ENCODE data around the gene KREMEN1.

The KREMEN1 gene

GRCh38 chr22:29166180-29166579 is 93.3 kb downstream of the KREMEN1 start:
- H3K4me3 ChIP-seq (replicated peaks in 1 of 2; ENCODE audit: low read depth in 2 of 2, low read length in 2 of 2) = no peak overlapping the region
- TF ChIP-seq, protein P1, sequence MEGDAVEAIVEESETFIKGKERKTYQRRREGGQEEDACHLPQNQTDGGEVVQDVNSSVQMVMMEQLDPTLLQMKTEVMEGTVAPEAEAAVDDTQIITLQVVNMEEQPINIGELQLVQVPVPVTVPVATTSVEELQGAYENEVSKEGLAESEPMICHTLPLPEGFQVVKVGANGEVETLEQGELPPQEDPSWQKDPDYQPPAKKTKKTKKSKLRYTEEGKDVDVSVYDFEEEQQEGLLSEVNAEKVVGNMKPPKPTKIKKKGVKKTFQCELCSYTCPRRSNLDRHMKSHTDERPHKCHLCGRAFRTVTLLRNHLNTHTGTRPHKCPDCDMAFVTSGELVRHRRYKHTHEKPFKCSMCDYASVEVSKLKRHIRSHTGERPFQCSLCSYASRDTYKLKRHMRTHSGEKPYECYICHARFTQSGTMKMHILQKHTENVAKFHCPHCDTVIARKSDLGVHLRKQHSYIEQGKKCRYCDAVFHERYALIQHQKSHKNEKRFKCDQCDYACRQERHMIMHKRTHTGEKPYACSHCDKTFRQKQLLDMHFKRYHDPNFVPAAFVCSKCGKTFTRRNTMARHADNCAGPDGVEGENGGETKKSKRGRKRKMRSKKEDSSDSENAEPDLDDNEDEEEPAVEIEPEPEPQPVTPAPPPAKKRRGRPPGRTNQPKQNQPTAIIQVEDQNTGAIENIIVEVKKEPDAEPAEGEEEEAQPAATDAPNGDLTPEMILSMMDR (IDR thresholded peaks at IDR 0.05; ENCODE audit: low read depth, low read length) = no peak
- DNase-seq (ENCODE audit: low read depth in 2 of 2) = no peak

DNA sequence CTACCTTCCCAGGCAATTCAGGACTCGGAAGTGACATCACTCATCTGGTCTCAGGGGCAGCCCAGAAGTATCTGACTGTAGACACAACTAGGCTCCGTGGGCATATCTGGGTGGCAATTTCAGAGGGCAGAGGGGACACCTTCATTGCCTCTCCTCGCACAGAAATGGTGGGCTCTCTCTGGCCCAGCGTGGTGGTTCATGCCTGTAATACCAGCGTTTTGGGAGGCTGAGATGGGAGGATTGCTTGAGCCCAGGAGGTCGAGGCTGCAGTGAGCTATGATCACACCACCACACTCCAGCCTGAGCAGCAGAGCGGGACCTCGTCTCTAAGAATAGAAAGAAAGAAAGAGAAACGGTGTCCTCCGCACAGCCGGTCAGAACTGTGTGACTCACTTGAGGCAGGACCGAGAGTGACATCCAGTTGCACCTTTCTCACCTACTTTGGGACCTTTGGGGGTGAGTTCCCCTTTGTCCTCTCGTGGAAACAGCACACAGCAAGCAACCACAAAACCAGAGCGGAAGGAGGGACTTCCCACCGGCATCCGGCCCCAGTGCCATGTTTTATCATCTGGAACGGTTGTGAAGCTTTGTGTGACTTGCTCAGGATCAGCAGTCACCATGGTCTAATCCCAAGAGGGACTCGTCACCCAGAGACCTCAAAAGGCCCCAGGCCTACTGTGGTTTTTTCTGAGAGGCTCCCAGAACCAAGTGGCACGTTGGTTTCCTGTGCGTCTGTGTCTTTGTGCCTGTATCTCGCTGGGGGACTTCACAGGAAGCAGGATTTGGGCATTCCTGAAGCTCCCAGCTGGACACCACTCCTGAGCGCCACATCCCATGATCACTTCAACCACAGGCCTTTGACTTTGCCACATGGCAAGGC is 94.4 kb downstream of the KREMEN1 start:
- H3K4me3 ChIP-seq (replicated peaks in 1 of 2; ENCODE audit: low read depth in 2 of 2, low read length in 2 of 2) = no peak overlapping the region
- no peak for DNase-seq (ENCODE audit: low read depth in 2 of 2)
- TF ChIP-seq, protein P1 (IDR thresholded peaks at IDR 0.05; ENCODE audit: low read depth, low read length) = no peak

GRCh38 chr22:29171721-29172120 is 98.9 kb downstream of the KREMEN1 start:
- TF ChIP-seq, protein P1 (IDR thresholded peaks at IDR 0.05; ENCODE audit: low read depth, low read length) = no peak
- no peak overlapping the region for H3K4me3 ChIP-seq (replicated peaks in 1 of 2; ENCODE audit: low read depth in 2 of 2, low read length in 2 of 2)
- DNase-seq (ENCODE audit: low read depth in 2 of 2) = no peak

GRCh38 chr22:29172216-29172615 is 99.4 kb downstream of the KREMEN1 start:
- H3K4me3 ChIP-seq (replicated peaks in 1 of 2; ENCODE audit: low read depth in 2 of 2, low read length in 2 of 2) = no peak overlapping the region
- TF ChIP-seq, protein P1 (IDR thresholded peaks at IDR 0.05; ENCODE audit: low read depth, low read length) = no peak
- DNase-seq (ENCODE audit: low read depth in 2 of 2) = no peak

GRCh38 chr22:29175312-29175835 is 102.5 kb downstream of the KREMEN1 start:
- H3K4me3 ChIP-seq (replicated peaks in 1 of 2; ENCODE audit: low read depth in 2 of 2, low read length in 2 of 2) = no peak overlapping the region
- DNase-seq (ENCODE audit: low read depth in 2 of 2) = no peak
- TF ChIP-seq, protein P1 (IDR thresholded peaks at IDR 0.05; ENCODE audit: low read depth, low read length) = no peak

DNA sequence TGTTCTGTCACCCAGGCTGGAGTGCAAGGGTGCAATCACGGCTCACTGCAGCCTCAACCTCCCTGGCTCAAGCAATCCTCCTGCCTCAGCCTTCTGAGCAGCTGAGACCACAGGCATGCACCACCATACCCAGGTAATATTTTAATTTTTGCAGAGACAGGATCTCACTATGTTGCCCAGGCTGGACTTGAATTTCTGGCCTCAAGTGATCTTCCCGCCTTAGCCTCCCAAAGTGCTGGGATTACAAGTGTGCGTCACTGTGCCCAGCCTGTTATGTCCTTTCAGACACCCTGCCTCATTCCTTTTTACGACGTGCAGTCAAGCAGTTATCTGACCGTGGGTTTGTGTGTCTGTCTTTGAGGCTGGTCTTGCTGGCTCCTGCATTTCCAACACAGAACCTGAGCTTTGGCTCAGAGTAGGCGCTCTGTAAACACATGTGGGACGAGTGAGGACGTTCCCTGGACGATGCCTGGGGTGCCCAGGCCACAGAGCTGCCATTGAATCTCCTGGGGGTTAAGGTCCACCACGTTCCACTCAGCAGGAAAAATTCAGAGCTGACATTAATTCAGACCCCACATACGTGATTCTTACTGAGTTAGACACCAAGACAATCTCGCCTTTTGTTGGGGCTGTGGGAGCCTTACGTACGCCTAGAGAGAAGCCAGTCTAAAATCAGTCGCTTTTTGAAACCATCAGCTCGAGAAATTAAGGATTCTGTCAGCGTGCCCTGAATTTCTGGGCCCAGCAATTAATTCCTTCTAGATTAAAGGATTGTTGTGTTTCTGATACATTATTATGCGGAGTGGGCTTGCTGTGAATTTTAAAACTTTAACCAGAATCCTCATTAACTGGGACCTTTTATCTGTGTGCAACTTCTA is 111.4 kb downstream of the KREMEN1 start:
- no peak for DNase-seq (ENCODE audit: low read depth in 2 of 2)
- no peak overlapping the region for H3K4me3 ChIP-seq (replicated peaks in 1 of 2; ENCODE audit: low read depth in 2 of 2, low read length in 2 of 2)
- TF ChIP-seq, protein P1 (IDR thresholded peaks at IDR 0.05; ENCODE audit: low read depth, low read length) = no peak
